ENCODE data around the gene GALNT2.

DNA sequence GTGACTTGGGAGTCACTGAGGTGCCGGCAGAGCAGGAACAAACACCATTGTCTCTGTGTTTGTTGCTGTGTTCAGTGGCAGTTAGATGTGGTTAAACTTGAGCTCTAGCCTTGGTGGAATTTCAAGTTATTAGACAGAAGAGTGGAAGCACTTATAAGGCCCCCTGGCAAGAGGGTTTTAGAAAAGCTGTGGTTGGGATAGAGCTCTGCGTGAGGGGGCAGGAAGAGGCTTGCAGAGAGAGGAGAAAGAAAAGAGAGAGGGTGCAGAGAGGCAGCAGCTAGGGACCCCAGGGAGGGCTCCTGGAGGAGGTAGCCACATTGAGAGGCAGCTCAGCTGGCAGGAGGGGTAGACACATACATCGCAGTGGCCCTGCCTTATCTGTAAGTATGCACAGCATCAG, 128.2 kb downstream of the GALNT2 start:
- TF ChIP-seq, protein P1, sequence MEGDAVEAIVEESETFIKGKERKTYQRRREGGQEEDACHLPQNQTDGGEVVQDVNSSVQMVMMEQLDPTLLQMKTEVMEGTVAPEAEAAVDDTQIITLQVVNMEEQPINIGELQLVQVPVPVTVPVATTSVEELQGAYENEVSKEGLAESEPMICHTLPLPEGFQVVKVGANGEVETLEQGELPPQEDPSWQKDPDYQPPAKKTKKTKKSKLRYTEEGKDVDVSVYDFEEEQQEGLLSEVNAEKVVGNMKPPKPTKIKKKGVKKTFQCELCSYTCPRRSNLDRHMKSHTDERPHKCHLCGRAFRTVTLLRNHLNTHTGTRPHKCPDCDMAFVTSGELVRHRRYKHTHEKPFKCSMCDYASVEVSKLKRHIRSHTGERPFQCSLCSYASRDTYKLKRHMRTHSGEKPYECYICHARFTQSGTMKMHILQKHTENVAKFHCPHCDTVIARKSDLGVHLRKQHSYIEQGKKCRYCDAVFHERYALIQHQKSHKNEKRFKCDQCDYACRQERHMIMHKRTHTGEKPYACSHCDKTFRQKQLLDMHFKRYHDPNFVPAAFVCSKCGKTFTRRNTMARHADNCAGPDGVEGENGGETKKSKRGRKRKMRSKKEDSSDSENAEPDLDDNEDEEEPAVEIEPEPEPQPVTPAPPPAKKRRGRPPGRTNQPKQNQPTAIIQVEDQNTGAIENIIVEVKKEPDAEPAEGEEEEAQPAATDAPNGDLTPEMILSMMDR (IDR thresholded peaks at IDR 0.05): no peak
- no peak for TF ChIP-seq POLR2A (IDR thresholded peaks at IDR 0.05)

Measured in tibial nerve (tissue), 3 donors.